K562 (cell line): Measurements from ENCODE around the gene UBTD1. TPM values are rescaled to one million over a fixed set of nuclear protein-coding genes. Genes with fewer than 3 reads are reported as not detected.

Experiments
- ATAC-seq: fragments of 200-7000 bp; cut with Tn5 transposase; 3 replicates; pipeline ENCODE4 v1.9.1; 2020; ENCODE audit warnings: moderate library complexity
- BruUV-seq: library from RNA; stranded (reverse); fragments of 400-500 nt; replicated peaks from 2 replicates; lab custom pipeline; 2021; lab: Mats Ljungman, UMichigan
- CTCF ChIA-PET: fragments of 300-600 bp; formaldehyde crosslinking; extraction: SDS; loops from one replicate; lab custom pipeline; 2021; ENCODE audit warnings: low intra/inter-chr PET ratio; lab: Yijun Ruan, JAX
- POLR2A ChIA-PET: fragments of 300-600, 350-650 bp; sonication (Branson Sonifier 250); formaldehyde crosslinking; extraction: SDS; loops from one replicate; lab custom pipeline; 2021; ENCODE audit warnings: antibody characterized with exemption, inconsistent platforms; lab: Yijun Ruan, JAX
- DNase-seq, 4 experiments: peaks; one replicate each; pipeline versions ENCODE4 v3.0.0 to v3.0.0-alpha.2; 2011 to 2018; ENCODE audit warnings: low spot score in 3 of 4, mixed read lengths in 3 of 4; ENCODE audit errors: extremely low read depth in 1 of 4
- FAIRE-seq: peaks from 2 replicates; lab custom pipeline; 2011; peaks lifted over from hg19 to GRCh38; lab: Jason Lieb, UNC
- H2AFZ ChIP-seq: 2 replicates; pipeline ENCODE4 v1.6.0; 2011; ENCODE audit warnings: low read depth, low read length, control low read depth, inconsistent platforms
- H3K27ac ChIP-seq: fragments of 200-600 bp; 3 replicates; pipeline ENCODE4 v1.8.0; 2011; ENCODE audit warnings: low read depth, mild to moderate bottlenecking, control low read depth, inconsistent platforms, low read length, moderate library complexity, mixed read lengths; ENCODE audit errors: extremely low read depth
- H3K27me3 ChIP-seq, 2 experiments: fragments of 300-600 bp in 1 of 2; 2 replicates in 1 of 2; 3 replicates in 1 of 2; pipeline versions ENCODE4 v1.6.0 to v1.8.0; 2011; ENCODE audit warnings: inconsistent platforms in 2 of 2, low read length in 2 of 2, mild to moderate bottlenecking in 1 of 2, mixed read lengths in 1 of 2, moderate library complexity in 1 of 2; ENCODE audit not compliant: control insufficient read depth in 2 of 2, insufficient read depth in 2 of 2
- H3K36me3 ChIP-seq: fragments of 300-600 bp; 3 replicates; pipeline ENCODE4 v1.8.0; 2011; ENCODE audit warnings: mild to moderate bottlenecking, low read length, inconsistent platforms; ENCODE audit not compliant: control insufficient read depth, insufficient read depth
- H3K4me1 ChIP-seq, 2 experiments: fragments of 200-600 bp in 1 of 2; replicated peaks in 1 of 2; 2 replicates in 1 of 2; 3 replicates in 1 of 2; pipeline versions ENCODE4 v1.5.1 to v1.8.0; 2011; ENCODE audit warnings: inconsistent platforms in 2 of 2, low read length in 2 of 2, mild to moderate bottlenecking in 1 of 2, mixed read lengths in 1 of 2, moderate library complexity in 1 of 2; ENCODE audit not compliant: control insufficient read depth in 2 of 2, insufficient read depth in 2 of 2
- H3K4me2 ChIP-seq: 2 replicates; pipeline ENCODE4 v1.6.1; 2011; ENCODE audit warnings: low read length, control low read depth, inconsistent platforms, mixed read lengths; ENCODE audit not compliant: insufficient read depth
- H3K4me3 ChIP-seq: fragments of 200-600 bp; sonication (generic), shearing (Covaris generic); 2 replicates; pipeline ENCODE4 v1.5.1; 2016; ENCODE audit warnings: control low read depth, inconsistent platforms
- H3K79me2 ChIP-seq: fragments of 200-600 bp; 3 replicates; pipeline ENCODE4 v1.8.0; 2011; ENCODE audit warnings: low read length, inconsistent platforms; ENCODE audit not compliant: control insufficient read depth, insufficient read depth
- H3K9ac ChIP-seq, 2 experiments: 2 replicates each; pipeline versions ENCODE4 v1.6.0 to v1.6.1; 2011; ENCODE audit warnings: low read depth in 2 of 2, low read length in 2 of 2, control low read depth in 1 of 2, inconsistent platforms in 1 of 2, mild to moderate bottlenecking in 1 of 2, mixed read lengths in 1 of 2; ENCODE audit not compliant: insufficient read depth in 1 of 2
- H3K9me1 ChIP-seq: one replicate; pipeline ENCODE4 v1.6.0; 2011; ENCODE audit warnings: inconsistent platforms, mild to moderate bottlenecking, low read length, moderate library complexity; ENCODE audit not compliant: control insufficient read depth, insufficient read depth
- H3K9me3 ChIP-seq: replicated peaks from 2 replicates; pipeline ENCODE4 v1.5.1; 2011; ENCODE audit warnings: low read depth, low read length, inconsistent platforms; ENCODE audit not compliant: control insufficient read depth, insufficient read depth
- H4K20me1 ChIP-seq: replicated peaks from 2 replicates; pipeline ENCODE4 v1.6.1; 2011; ENCODE audit warnings: low read length, inconsistent platforms, mixed read lengths; ENCODE audit not compliant: control insufficient read depth, insufficient read depth
- BRF2 ChIP-seq: IDR thresholded peaks from 3 replicates; pipeline ENCODE4 v1.6.1; 2011; ENCODE audit warnings: borderline replicate concordance, mild to moderate bottlenecking; ENCODE audit not compliant: insufficient read length, insufficient read depth
- ESRRA ChIP-seq: fragments of 450-650 bp; IDR thresholded peaks from 2 replicates; pipeline ENCODE4 v1.6.1; 2014; ENCODE audit warnings: low read depth, mild to moderate bottlenecking, moderate library complexity, borderline replicate concordance
- FUS ChIP-seq: fragments of 200-400 bp; formaldehyde crosslinking; optimal IDR thresholded peaks from 2 replicates; pipeline ENCODE3; 2017; ENCODE audit warnings: low read depth, low read length
- GATA2 ChIP-seq: sonication (generic); formaldehyde crosslinking; IDR thresholded peaks from 2 replicates; pipeline ENCODE4 v1.4.0; 2020; ENCODE audit warnings: mild to moderate bottlenecking, missing genetic modification reagents
- HNRNPK ChIP-seq: fragments of 200-400 bp; formaldehyde crosslinking; IDR thresholded peaks from one replicate; pipeline ENCODE4 v1.6.1; 2018; ENCODE audit warnings: mild to moderate bottlenecking, low read depth, low read length; ENCODE audit not compliant: poor library complexity, severe bottlenecking
- MAFK ChIP-seq: IDR thresholded peaks from 2 replicates; pipeline ENCODE4 v1.6.1; 2011; ENCODE audit warnings: low read length, improper control_type of control experiment
- MCM2 ChIP-seq: fragments of 450-650 bp; IDR thresholded peaks from 2 replicates; pipeline ENCODE4 v1.6.1; 2017; ENCODE audit warnings: low read depth, mild to moderate bottlenecking
- NCOA1 ChIP-seq: fragments of 450-650 bp; IDR thresholded peaks from 2 replicates; pipeline ENCODE4 v1.6.1; 2016; ENCODE audit warnings: low read depth
- NRF1 ChIP-seq, 2 experiments: fragments of 450-650 bp; IDR thresholded peaks in 1 of 2; conservative IDR thresholded peaks in 1 of 2; 2 replicates each; pipeline ENCODE4 v1.6.1; 2014; ENCODE audit warnings: mild to moderate bottlenecking in 2 of 2
- SNAPC5 ChIP-seq: fragments of 250-450 bp; sonication (Bioruptor Pico); IDR thresholded peaks from 2 replicates; pipeline ENCODE4 v1.8.0; 2021; ENCODE audit warnings: moderate library complexity, mild to moderate bottlenecking, inconsistent platforms
- STAT5A ChIP-seq: IDR thresholded peaks from 2 replicates; pipeline ENCODE4 v1.6.1; 2012; ENCODE audit warnings: low read length, inconsistent platforms, borderline replicate concordance
- YY1 ChIP-seq, 3 experiments: IDR thresholded peaks; 2 replicates each; pipeline ENCODE4 v1.6.1; 2011; ENCODE audit warnings: low read length in 2 of 3, mild to moderate bottlenecking in 2 of 3, moderate library complexity in 2 of 3, borderline replicate concordance in 1 of 3, control low read depth in 1 of 3, low read depth in 1 of 3; ENCODE audit not compliant: insufficient read depth in 3 of 3, insufficient replicate concordance in 2 of 3, control insufficient read depth in 1 of 3, insufficient read length in 1 of 3; ENCODE audit errors: extremely low read depth in 1 of 3
- ZEB2 ChIP-seq: fragments of 450-650 bp; IDR thresholded peaks from 2 replicates; pipeline ENCODE4 v1.6.1; 2016
- ZNF445 ChIP-seq: fragments of 250-450 bp; sonication (Bioruptor Pico); IDR thresholded peaks from 2 replicates; pipeline ENCODE4 v1.4.0; 2020; ENCODE audit warnings: low read depth, mild to moderate bottlenecking, moderate library complexity
- WGBS: fragments of 100-300 bp; shearing (Covaris generic); methylation state at CpG from one replicate; pipeline ENCODE4 v1.1.6; 2016; ENCODE audit warnings: low coverage, mixed read lengths; ENCODE audit not compliant: insufficient coverage; ENCODE audit errors: missing lambda C conversion rate; 5-methylcytosine and 5-hydroxymethylcytosine counted together
- in situ Hi-C: fragments of 300-500 bp; cut with MboI; formaldehyde crosslinking; loops from 4 replicates; pipeline ENCODE4 v1.15.0; 2018; ENCODE audit warnings: inconsistent platforms, mixed read lengths
- intact Hi-C: fragments of 100-400 bp; cut with micrococcal nuclease; formaldehyde crosslinking; loops from 2 replicates; pipeline ENCODE4 v1.14.2; 2022
- polyA plus RNA-seq, 8 experiments: library from polyadenylated mRNA; depleted of rRNA in 4 of 8; stranded (reverse) in 5 of 8; unstranded in 3 of 8; fragments of >200 nt; fragmentation: Nextera tagmentation in 2 of 8; fragmentation: Illumina TruSeq in 1 of 8; extraction: Ambion mirVana in 2 of 8; extraction: Trizol in 1 of 8; gene quantifications; 2 replicates each; pipeline versions ENCODE4 v1.2.1 to v1.2.3, GENCODE V29; 2011 to 2014; ENCODE audit warnings: inconsistent platforms in 1 of 8, missing spikeins in 1 of 8
- total RNA-seq, 7 experiments: library from RNA; depleted of rRNA in 6 of 7; stranded (reverse); fragments of >200 nt in 6 of 7; fragmentation: Illumina TruSeq in 2 of 7; extraction: Trizol in 2 of 7; gene quantifications; 2 replicates each; pipeline versions ENCODE4 v1.2.1 to v1.2.3, GENCODE V29; 2011 to 2021; ENCODE audit warnings: low replicate concordance in 1 of 7

Gene UBTD1
- total and polyA plus RNA-seq, 9 of the 15 experiments (the other 6 are each of a cell fraction or from before 2014, with no cell fraction given), result 0.08 to 1.6 (median 0.81) TPM; not detected in 1

GRCh38 chr10:97522071-97522470, 23.3 kb downstream of the UBTD1 start:
- FAIRE-seq, result no peak
- no peak overlapping the region for H3K27ac ChIP-seq
- H3K9me1 ChIP-seq, result no peaks in the 10 kb centered on the region
- DNase-seq, result no peak
- in situ Hi-C loops, result no loop called here
- WGBS, result 3% methylated on average over 4 of the region's 6 CpGs
- no TSS peak for BruUV-seq
- H3K4me3 ChIP-seq, result no peak overlapping the region
- H3K9ac ChIP-seq, result no peak overlapping the region
- no peaks in the 10 kb centered on the region for H3K36me3 ChIP-seq
- intact Hi-C loops, result no loop called here
- H4K20me1 ChIP-seq, result no peaks in the 10 kb centered on the region
- no peaks in the 10 kb centered on the region for H3K79me2 ChIP-seq
- ChIA-PET CTCF (no interaction called here), POLR2A (interaction anchor here (0.6 to 1.5 kb wide), 4 partner anchors 8 to 323 kb away, joined by 3 to 7 read pairs (median 4); no protein-coding TSS in a partner anchor)
- no peak for ATAC-seq
- H3K9me3 ChIP-seq, result no peaks in the 10 kb centered on the region
- no peaks in the 10 kb centered on the region for H3K4me1 ChIP-seq
- TF ChIP-seq BRF2 (no peak), NCOA1 (no peak), NRF1 (conservative IDR thresholded peaks at IDR 0.05 in 1 of 2, IDR thresholded peaks at IDR 0.05 in 1 of 2) (no peak), ESRRA (no peak), YY1 (IDR thresholded peaks at IDR 0.05; ENCODE audit: borderline replicate concordance in 1 of 3, control insufficient read depth in 1 of 3, extremely low read depth in 1 of 3, insufficient read depth in 3 of 3, insufficient read length in 1 of 3, insufficient replicate concordance in 2 of 3, low read depth in 1 of 3, low read length in 2 of 3) (no peak), FUS (no peak), SNAPC5 (CRISPR knock-in tag) (no peak), STAT5A (no peak), MCM2 (no peak), ZNF445 (CRISPR knock-in tag) (no peak), MAFK (no peak), GATA2 (CRISPR knock-in tag) (no peak), ZEB2 (no peak), HNRNPK (no peak)
- H3K4me2 ChIP-seq, result no peak overlapping the region
- no peak overlapping the region for H2AFZ ChIP-seq
- H3K27me3 ChIP-seq, result peaks cover 14 to 74% of the 10 kb centered on the region in 2 experiments; a peak in 4 of 5 replicates
